Loucy (cell line): ENCODE measurements around the gene SDK2.

Source experiments
- H2AFZ ChIP-seq: fragments of 200-600 bp; sonication (generic); 2 replicates; pipeline ENCODE4 v1.6.0; 2016; ENCODE audit warnings: antibody characterized with exemption, mild to moderate bottlenecking, low read length, moderate library complexity
- H3F3A ChIP-seq: fragments of 200-600 bp; 2 replicates; pipeline ENCODE4 v1.6.0; 2016; ENCODE audit warnings: antibody characterized with exemption, low read depth, mild to moderate bottlenecking
- H3K27me3 ChIP-seq: fragments of 200-600 bp; sonication (generic); 2 replicates; pipeline ENCODE4 v1.6.1; 2014; ENCODE audit warnings: low read length, mild to moderate bottlenecking; ENCODE audit not compliant: insufficient read depth, poor library complexity, severe bottlenecking
- H3K36me3 ChIP-seq: fragments of 200-600 bp; sonication (generic); 2 replicates; pipeline ENCODE4 v1.6.1; 2016; ENCODE audit warnings: low read length; ENCODE audit not compliant: insufficient read depth
- H3K4me1 ChIP-seq: fragments of 200-600 bp; sonication (generic); 2 replicates; pipeline ENCODE4 v1.5.1; 2014; ENCODE audit warnings: low read length, mild to moderate bottlenecking; ENCODE audit not compliant: insufficient read depth, poor library complexity, severe bottlenecking
- H3K4me2 ChIP-seq: fragments of 200-600 bp; sonication (generic); 2 replicates; pipeline ENCODE4 v1.6.0; 2014; ENCODE audit warnings: antibody characterized with exemption, low read length, low read depth, mild to moderate bottlenecking; ENCODE audit not compliant: poor library complexity, severe bottlenecking
- H3K4me3 ChIP-seq: fragments of 200-600 bp; sonication (generic); 2 replicates; pipeline ENCODE4 v1.5.1; 2014; ENCODE audit warnings: low read length, mild to moderate bottlenecking, mixed read lengths; ENCODE audit not compliant: poor library complexity, severe bottlenecking
- H3K79me2 ChIP-seq: fragments of 200-600 bp; sonication (generic); 2 replicates; pipeline ENCODE4 v1.6.1; 2014; ENCODE audit warnings: low read length; ENCODE audit not compliant: insufficient read depth
- H3K9ac ChIP-seq: fragments of 200-600 bp; sonication (generic); 2 replicates; pipeline ENCODE4 v1.6.0; 2014; ENCODE audit warnings: mild to moderate bottlenecking, low read depth, low read length, moderate library complexity; ENCODE audit not compliant: poor library complexity, severe bottlenecking
- H3K9me2 ChIP-seq: fragments of 200-600 bp; sonication (generic); replicated peaks from 2 replicates; pipeline ENCODE4 v1.6.1; 2016; ENCODE audit warnings: low read depth, low read length, mixed read lengths
- H3K9me3 ChIP-seq: fragments of 200-600 bp; sonication (generic); 2 replicates; pipeline ENCODE4 v1.6.1; 2014; ENCODE audit warnings: mild to moderate bottlenecking, antibody characterized with exemption, low read length, low read depth; ENCODE audit not compliant: insufficient read depth
- H4K20me1 ChIP-seq: fragments of 200-600 bp; sonication (generic); 2 replicates; pipeline ENCODE4 v1.6.0; 2014; ENCODE audit warnings: antibody characterized with exemption, low read length, mild to moderate bottlenecking; ENCODE audit not compliant: insufficient read depth, poor library complexity, severe bottlenecking
- CTCF ChIP-seq: fragments of 200-600 bp; sonication (generic); conservative IDR thresholded peaks from 2 replicates; pipeline ENCODE4 v1.5.1; 2014; ENCODE audit warnings: mild to moderate bottlenecking, antibody characterized with exemption, low read length
- EZH2phosphoT487 ChIP-seq: fragments of 200-600 bp; IDR thresholded peaks from 2 replicates; pipeline ENCODE4 v1.6.1; 2018; ENCODE audit warnings: antibody characterized with exemption, mild to moderate bottlenecking, moderate library complexity, borderline replicate concordance

The SDK2 gene

GRCh38 chr17:73308017-73308823, 336.0 kb downstream of the SDK2 start:
- H3K27me3 ChIP-seq = peaks cover 28% of the 10 kb centered on the region
- no peaks in the 10 kb centered on the region for H3K36me3 ChIP-seq
- H3F3A ChIP-seq = no peaks in the 10 kb centered on the region
- TF ChIP-seq EZH2phosphoT487 (no peak), CTCF (no peak)
- H3K9me2 ChIP-seq = no peaks in the 10 kb centered on the region
- H2AFZ ChIP-seq = no peak overlapping the region
- no peak overlapping the region for H3K4me3 ChIP-seq
- no peaks in the 10 kb centered on the region for H3K9me3 ChIP-seq
- H3K79me2 ChIP-seq = no peaks in the 10 kb centered on the region
- peaks cover 21% of the 10 kb centered on the region for H3K4me1 ChIP-seq
- no peak overlapping the region for H3K9ac ChIP-seq
- H3K4me2 ChIP-seq = no peak overlapping the region
- H4K20me1 ChIP-seq = no peaks in the 10 kb centered on the region

GRCh38 chr17:73307130-73307529, 337.1 kb downstream of the SDK2 start:
- Histone ChIP-seq H4K20me1 (no peaks in the 10 kb centered on the region), H3K9me3 (no peaks in the 10 kb centered on the region), H3F3A (no peaks in the 10 kb centered on the region), H3K9me2 (no peaks in the 10 kb centered on the region), H3K4me1 (peaks cover 21% of the 10 kb centered on the region), H3K27me3 (peaks cover 24% of the 10 kb centered on the region), H3K9ac (no peak overlapping the region), H2AFZ (no peak overlapping the region), H3K36me3 (no peaks in the 10 kb centered on the region), H3K4me3 (no peak overlapping the region), H3K4me2 (no peak overlapping the region), H3K79me2 (no peaks in the 10 kb centered on the region)
- TF ChIP-seq EZH2phosphoT487 = no peak
- no peak for TF ChIP-seq CTCF

- Histone ChIP-seq H2AFZ (no peak overlapping the region), H3K9me2 (no peaks in the 10 kb centered on the region), H3K9me3 (no peaks in the 10 kb centered on the region), H3K4me3 (no peak overlapping the region), H3K36me3 (no peaks in the 10 kb centered on the region), H3K9ac (no peak overlapping the region), H3K4me1 (peaks cover 14% of the 10 kb centered on the region), H3K4me2 (no peak overlapping the region), H3K27me3 (peaks cover 14% of the 10 kb centered on the region), H3F3A (no peaks in the 10 kb centered on the region), H3K79me2 (no peaks in the 10 kb centered on the region), H4K20me1 (no peaks in the 10 kb centered on the region)
- TF ChIP-seq CTCF (no peak), EZH2phosphoT487 (no peak)
These were observed 338.1 kb downstream of the SDK2 start for GRCh38 chr17:73305845-73306836.
